BLaER1 (cell line): Measurements from ENCODE around the gene ATP5ME.
"Not testable (repeated sequence)": the region's sequence is repeated elsewhere in the genome, so short reads cannot be mapped to it uniquely, and the experiment has no call there.

ENCODE experiments used
- H3K27ac ChIP-seq: shearing (Covaris generic); formaldehyde crosslinking; 2 replicates; pipeline ENCODE4 v1.8.1; 2022
- H3K27me3 ChIP-seq: shearing (Covaris generic); formaldehyde crosslinking; 2 replicates; pipeline ENCODE4 v1.8.1; 2022
- H3K36me3 ChIP-seq: shearing (Covaris generic); formaldehyde crosslinking; 2 replicates; pipeline ENCODE4 v1.8.1; 2022
- H3K4me1 ChIP-seq: shearing (Covaris generic); formaldehyde crosslinking; 2 replicates; pipeline ENCODE4 v1.8.1; 2022
- H3K4me2 ChIP-seq: shearing (Covaris generic); formaldehyde crosslinking; 2 replicates; pipeline ENCODE4 v1.8.1; 2022
- H3K4me3 ChIP-seq: shearing (Covaris generic); formaldehyde crosslinking; 2 replicates; pipeline ENCODE4 v1.8.1; 2022
- H3K9ac ChIP-seq: shearing (Covaris generic); formaldehyde crosslinking; 2 replicates; pipeline ENCODE4 v1.8.1; 2022
- H3K9me3 ChIP-seq: shearing (Covaris generic); formaldehyde crosslinking; 2 replicates; pipeline ENCODE4 v1.8.1; 2022
- H4K20me1 ChIP-seq: shearing (Covaris generic); formaldehyde crosslinking; 2 replicates; pipeline ENCODE4 v1.8.1; 2022
- Cebpa-rat ChIP-seq: shearing (Covaris generic); IDR thresholded peaks from 2 replicates; pipeline ENCODE4 v1.8.1; 2022

The ATP5ME gene

GRCh38 chr4:649293-649625 is 24.8 kb downstream of the ATP5ME start:
- H3K4me3 ChIP-seq: no peak overlapping the region
- H3K36me3 ChIP-seq: no peaks in the 10 kb centered on the region
- peaks cover 38% of the 10 kb centered on the region for H3K4me1 ChIP-seq
- no peaks in the 10 kb centered on the region for H4K20me1 ChIP-seq
- H3K9ac ChIP-seq: no peak overlapping the region
- H3K4me2 ChIP-seq: peak overlapping the region; percentile 26; the same call in 1 of the 2 replicates
- H3K27me3 ChIP-seq: no peaks in the 10 kb centered on the region
- no peak for TF ChIP-seq Cebpa-rat
- peaks cover 43% of the 10 kb centered on the region for H3K9me3 ChIP-seq
- 0 out of 2 replicates have a peak overlapping the region, but pooled peaks have one; percentile 41 for H3K27ac ChIP-seq

GRCh38 chr4:648579-649292 is 25.3 kb downstream of the ATP5ME start:
- H3K9ac ChIP-seq: no peak overlapping the region
- no peaks in the 10 kb centered on the region for H3K27me3 ChIP-seq
- H3K9me3 ChIP-seq: peaks cover 48% of the 10 kb centered on the region
- no peak overlapping the region for H3K27ac ChIP-seq
- no peaks in the 10 kb centered on the region for H4K20me1 ChIP-seq
- H3K4me2 ChIP-seq: no peak overlapping the region
- no peak for TF ChIP-seq Cebpa-rat
- H3K36me3 ChIP-seq: no peaks in the 10 kb centered on the region
- H3K4me3 ChIP-seq: no peak overlapping the region
- peaks cover 38% of the 10 kb centered on the region for H3K4me1 ChIP-seq

- Histone ChIP-seq H3K27ac (no peak overlapping the region), H4K20me1 (no peaks in the 10 kb centered on the region)
- TF ChIP-seq Cebpa-rat: no peak
Measured at GRCh38 chr4:647481-647880, 26.6 kb downstream of the ATP5ME start.

GRCh38 chr4:646460-646859 is 27.6 kb downstream of the ATP5ME start:
- Histone ChIP-seq H3K27me3 (no peaks in the 10 kb centered on the region), H3K4me2 (peak overlapping the region; percentile 66), H3K9ac (no peak overlapping the region), H3K9me3 (peaks cover 71% of the 10 kb centered on the region), H3K27ac (peak overlapping the region; percentile 28), H4K20me1 (no peaks in the 10 kb centered on the region), H3K4me3 (no peak overlapping the region), H3K4me1 (peaks cover 33% of the 10 kb centered on the region), H3K36me3 (no peaks in the 10 kb centered on the region)
- no peak for TF ChIP-seq Cebpa-rat

More at GRCh38 chr4:647481-647880, 26.6 kb downstream of the ATP5ME start:
- H3K27me3 ChIP-seq: no peaks in the 10 kb centered on the region
- H3K4me2 ChIP-seq: no peak overlapping the region
- H3K9me3 ChIP-seq: peaks cover 61% of the 10 kb centered on the region
- no peak overlapping the region for H3K4me3 ChIP-seq
- no peaks in the 10 kb centered on the region for H3K36me3 ChIP-seq
- H3K4me1 ChIP-seq: peaks cover 33% of the 10 kb centered on the region
- no peak overlapping the region for H3K9ac ChIP-seq

- not testable (repeated sequence) for H3K4me2 ChIP-seq, H4K20me1 ChIP-seq, H3K4me3 ChIP-seq, H3K36me3 ChIP-seq, H3K27me3 ChIP-seq, H3K9ac ChIP-seq, H3K27ac ChIP-seq
- peaks cover 19% of the 10 kb centered on the region for H3K4me1 ChIP-seq
- H3K9me3 ChIP-seq: peaks cover 50% of the 10 kb centered on the region
Measured at GRCh38 chr4:642366-642765, 31.7 kb downstream of the ATP5ME start.

GRCh38 chr4:637536-638280 is 36.4 kb downstream of the ATP5ME start:
- no peaks in the 10 kb centered on the region for H4K20me1 ChIP-seq
- TF ChIP-seq Cebpa-rat: no peak
- no peak overlapping the region for H3K4me2 ChIP-seq
- no peaks in the 10 kb centered on the region for H3K36me3 ChIP-seq
- no peak overlapping the region for H3K4me3 ChIP-seq
- H3K9ac ChIP-seq: no peak overlapping the region
- H3K9me3 ChIP-seq: peaks cover 26% of the 10 kb centered on the region
- H3K27ac ChIP-seq: no peak overlapping the region
- H3K27me3 ChIP-seq: no peaks in the 10 kb centered on the region
- H3K4me1 ChIP-seq: no peaks in the 10 kb centered on the region

GRCh38 chr4:636628-637159 is 37.4 kb downstream of the ATP5ME start:
- Histone ChIP-seq H3K36me3 (no peaks in the 10 kb centered on the region), H3K9me3 (peaks cover 26% of the 10 kb centered on the region), H3K4me3 (no peak overlapping the region), H3K9ac (no peak overlapping the region), H4K20me1 (no peaks in the 10 kb centered on the region), H3K4me1 (no peaks in the 10 kb centered on the region), H3K4me2 (no peak overlapping the region), H3K27ac (no peak overlapping the region), H3K27me3 (no peaks in the 10 kb centered on the region)
- no peak for TF ChIP-seq Cebpa-rat

GRCh38 chr4:635851-636627 is 38.0 kb downstream of the ATP5ME start:
- H3K4me3 ChIP-seq: no peak overlapping the region
- no peak overlapping the region for H3K9ac ChIP-seq
- no peak for TF ChIP-seq Cebpa-rat
- no peaks in the 10 kb centered on the region for H3K36me3 ChIP-seq
- no peaks in the 10 kb centered on the region for H3K27me3 ChIP-seq
- no peak overlapping the region for H3K27ac ChIP-seq
- H3K4me2 ChIP-seq: no peak overlapping the region
- H3K9me3 ChIP-seq: peaks cover 26% of the 10 kb centered on the region
- no peaks in the 10 kb centered on the region for H3K4me1 ChIP-seq
- no peaks in the 10 kb centered on the region for H4K20me1 ChIP-seq

- not testable (repeated sequence) for H3K27me3 ChIP-seq, H3K4me3 ChIP-seq, H3K4me1 ChIP-seq, H3K27ac ChIP-seq, H3K36me3 ChIP-seq, H3K9ac ChIP-seq, H3K4me2 ChIP-seq, H4K20me1 ChIP-seq
- peaks cover 34% of the 10 kb centered on the region for H3K9me3 ChIP-seq
Measured at GRCh38 chr4:635066-635835, 38.8 kb downstream of the ATP5ME start.
